ENCODE data around the gene RNF223.

Gene RNF223

DNA sequence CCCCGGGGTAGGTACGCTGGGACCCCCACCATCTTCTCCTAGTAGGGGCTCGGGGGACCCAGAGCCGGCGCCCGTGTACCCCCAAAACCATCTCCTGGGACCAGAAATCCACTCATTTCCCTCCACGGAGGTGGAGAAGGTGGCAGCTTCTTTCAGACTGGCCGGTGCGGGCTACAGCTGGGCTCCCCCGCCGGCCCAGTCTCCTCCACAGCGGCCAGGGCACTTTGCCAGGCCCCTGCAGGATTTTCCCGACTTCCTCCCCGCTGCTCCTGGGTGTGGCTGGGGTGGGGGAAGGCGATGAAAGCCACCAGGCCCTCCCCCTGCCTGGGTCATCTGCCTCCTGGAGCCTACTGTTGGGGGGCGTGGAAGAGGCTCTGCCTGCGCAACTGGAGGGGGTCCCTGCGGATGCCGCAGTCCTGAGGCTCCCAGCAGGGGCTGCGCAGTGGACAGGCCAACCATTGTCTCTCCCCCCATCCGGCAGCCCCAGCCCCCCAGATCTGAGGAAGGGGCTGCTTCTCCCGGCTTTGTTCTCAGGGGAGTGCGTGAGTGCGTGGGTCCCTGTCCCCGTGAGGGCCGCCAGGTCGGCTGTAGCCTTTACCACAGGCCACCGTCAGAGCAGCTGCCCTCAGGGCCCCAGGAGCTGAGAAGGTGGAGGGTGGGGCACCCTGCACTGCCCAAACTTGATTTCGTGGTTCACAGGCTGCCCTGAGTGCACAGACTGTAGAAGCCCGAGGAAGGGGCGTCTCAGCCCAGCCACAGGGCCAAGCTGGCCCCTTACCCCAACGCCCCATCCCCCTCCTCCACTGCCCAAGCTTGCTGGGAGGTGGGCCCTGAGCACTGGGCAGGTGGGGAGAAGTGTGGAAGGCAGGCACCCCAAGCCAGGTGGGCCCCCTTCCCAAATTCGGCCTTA lies 52.8 kb downstream of the RNF223 start:
- no peak overlapping the region for H3K4me3 ChIP-seq (ENCODE audit: low read depth, low read length)
- TF ChIP-seq, protein P1, sequence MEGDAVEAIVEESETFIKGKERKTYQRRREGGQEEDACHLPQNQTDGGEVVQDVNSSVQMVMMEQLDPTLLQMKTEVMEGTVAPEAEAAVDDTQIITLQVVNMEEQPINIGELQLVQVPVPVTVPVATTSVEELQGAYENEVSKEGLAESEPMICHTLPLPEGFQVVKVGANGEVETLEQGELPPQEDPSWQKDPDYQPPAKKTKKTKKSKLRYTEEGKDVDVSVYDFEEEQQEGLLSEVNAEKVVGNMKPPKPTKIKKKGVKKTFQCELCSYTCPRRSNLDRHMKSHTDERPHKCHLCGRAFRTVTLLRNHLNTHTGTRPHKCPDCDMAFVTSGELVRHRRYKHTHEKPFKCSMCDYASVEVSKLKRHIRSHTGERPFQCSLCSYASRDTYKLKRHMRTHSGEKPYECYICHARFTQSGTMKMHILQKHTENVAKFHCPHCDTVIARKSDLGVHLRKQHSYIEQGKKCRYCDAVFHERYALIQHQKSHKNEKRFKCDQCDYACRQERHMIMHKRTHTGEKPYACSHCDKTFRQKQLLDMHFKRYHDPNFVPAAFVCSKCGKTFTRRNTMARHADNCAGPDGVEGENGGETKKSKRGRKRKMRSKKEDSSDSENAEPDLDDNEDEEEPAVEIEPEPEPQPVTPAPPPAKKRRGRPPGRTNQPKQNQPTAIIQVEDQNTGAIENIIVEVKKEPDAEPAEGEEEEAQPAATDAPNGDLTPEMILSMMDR (IDR thresholded peaks at IDR 0.05; ENCODE audit: low read depth, low read length): no peak
- TF ChIP-seq POLR2A (IDR thresholded peaks at IDR 0.05; ENCODE audit: extremely low read depth, insufficient read length) (no peak), MAX (IDR thresholded peaks at IDR 0.05; ENCODE audit: low read depth, low read length) (no peak), MYC (IDR thresholded peaks at IDR 0.05; ENCODE audit: low read depth, low read length) (no peak)
- DNase-seq (ENCODE audit: low read depth): no peak

Data from NB4 (cell line).